ENCODE data around the gene RMDN2. TPM values are rescaled to one million over a fixed set of nuclear protein-coding genes. Genes with fewer than 3 reads are reported as not detected.

Gene RMDN2
- total RNA-seq, 1 donor from 2014 or later: 6.5 TPM

DNA sequence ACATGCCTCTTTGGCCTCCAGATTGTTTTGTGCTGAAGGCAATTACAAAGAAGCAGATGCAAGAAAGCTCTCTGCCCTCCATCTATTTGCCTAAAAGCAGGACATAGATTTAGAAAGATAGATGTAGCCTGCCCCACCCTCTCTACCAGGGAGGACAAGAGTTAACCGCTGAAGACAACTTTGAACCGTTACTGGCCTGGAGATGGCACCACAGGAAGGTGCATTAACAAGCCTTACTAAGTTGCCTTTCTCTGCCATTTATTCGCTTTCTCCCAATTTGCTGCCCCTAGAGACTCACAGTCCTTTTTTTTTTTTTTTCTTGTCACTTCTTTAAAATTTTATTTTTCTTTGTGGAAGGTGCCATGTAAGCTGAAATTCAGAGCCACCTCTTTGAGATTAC lies 28.8 kb upstream of the RMDN2 start:
- Histone ChIP-seq H3K27me3 (ENCODE audit: low read depth) (no peaks in the 10 kb centered on the region), H3K36me3 (no peaks in the 10 kb centered on the region), H3K9me3 (replicated peaks) (no peaks in the 10 kb centered on the region), H3K4me1 (peaks cover 18% of the 10 kb centered on the region), H3K27ac (replicated peaks) (no peak overlapping the region), H3K4me3 (no peak overlapping the region)
- intact Hi-C loops (cut with micrococcal nuclease): no loop called here
- DNase-seq: no peak
- TF ChIP-seq, protein P1, sequence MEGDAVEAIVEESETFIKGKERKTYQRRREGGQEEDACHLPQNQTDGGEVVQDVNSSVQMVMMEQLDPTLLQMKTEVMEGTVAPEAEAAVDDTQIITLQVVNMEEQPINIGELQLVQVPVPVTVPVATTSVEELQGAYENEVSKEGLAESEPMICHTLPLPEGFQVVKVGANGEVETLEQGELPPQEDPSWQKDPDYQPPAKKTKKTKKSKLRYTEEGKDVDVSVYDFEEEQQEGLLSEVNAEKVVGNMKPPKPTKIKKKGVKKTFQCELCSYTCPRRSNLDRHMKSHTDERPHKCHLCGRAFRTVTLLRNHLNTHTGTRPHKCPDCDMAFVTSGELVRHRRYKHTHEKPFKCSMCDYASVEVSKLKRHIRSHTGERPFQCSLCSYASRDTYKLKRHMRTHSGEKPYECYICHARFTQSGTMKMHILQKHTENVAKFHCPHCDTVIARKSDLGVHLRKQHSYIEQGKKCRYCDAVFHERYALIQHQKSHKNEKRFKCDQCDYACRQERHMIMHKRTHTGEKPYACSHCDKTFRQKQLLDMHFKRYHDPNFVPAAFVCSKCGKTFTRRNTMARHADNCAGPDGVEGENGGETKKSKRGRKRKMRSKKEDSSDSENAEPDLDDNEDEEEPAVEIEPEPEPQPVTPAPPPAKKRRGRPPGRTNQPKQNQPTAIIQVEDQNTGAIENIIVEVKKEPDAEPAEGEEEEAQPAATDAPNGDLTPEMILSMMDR (IDR thresholded peaks at IDR 0.05; ENCODE audit: borderline replicate concordance): no peak

DNA sequence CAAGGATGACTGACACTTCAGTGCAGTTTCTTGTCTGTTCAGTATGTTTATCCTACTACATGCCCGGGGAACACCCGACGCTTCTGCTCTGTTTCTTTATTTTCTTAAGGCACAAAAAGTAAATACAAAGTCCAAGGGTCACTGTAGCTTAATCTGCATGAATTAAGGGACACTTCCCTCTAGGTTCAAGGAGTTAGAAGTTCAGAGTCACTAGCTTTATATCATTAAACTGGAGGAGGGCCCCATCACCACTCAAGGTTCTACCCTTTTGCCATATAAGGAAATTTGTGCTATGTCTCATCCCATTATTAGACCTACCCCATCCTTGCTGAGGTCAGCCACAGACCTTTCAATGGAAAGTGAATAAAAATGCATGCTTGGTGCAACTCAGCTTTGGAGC lies 27.6 kb upstream of the RMDN2 start:
- intact Hi-C loops (cut with micrococcal nuclease): no loop called here
- Histone ChIP-seq H3K4me1 (peaks cover 11% of the 10 kb centered on the region), H3K9me3 (replicated peaks) (no peaks in the 10 kb centered on the region), H3K36me3 (no peaks in the 10 kb centered on the region), H3K4me3 (no peak overlapping the region), H3K27ac (replicated peaks) (no peak overlapping the region), H3K27me3 (ENCODE audit: low read depth) (no peaks in the 10 kb centered on the region)
- TF ChIP-seq, protein P1 (IDR thresholded peaks at IDR 0.05; ENCODE audit: borderline replicate concordance): no peak
- DNase-seq: no peak

DNA sequence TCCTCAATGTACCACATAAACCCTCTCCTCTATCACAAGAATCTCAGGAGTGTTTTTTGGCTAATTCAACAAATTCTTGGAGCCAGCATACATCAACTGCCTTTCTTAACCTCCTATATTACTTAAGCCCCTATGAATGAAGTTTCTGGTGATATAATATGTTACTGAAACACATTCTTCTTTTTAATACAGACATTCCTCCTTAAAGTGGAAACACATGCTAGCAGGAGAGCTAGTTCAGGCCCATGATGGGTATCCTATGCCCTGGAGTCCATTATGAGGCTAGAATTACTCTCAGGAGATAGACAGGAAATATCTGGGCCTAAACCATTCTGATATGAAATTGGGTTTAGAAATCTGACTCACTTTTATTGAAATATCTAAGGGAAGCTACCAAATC lies 26.6 kb upstream of the RMDN2 start:
- H3K36me3 ChIP-seq: no peaks in the 10 kb centered on the region
- TF ChIP-seq, protein P1 (IDR thresholded peaks at IDR 0.05; ENCODE audit: borderline replicate concordance): no peak
- no peak for DNase-seq
- no peak overlapping the region for H3K27ac ChIP-seq (replicated peaks)
- no peaks in the 10 kb centered on the region for H3K27me3 ChIP-seq (ENCODE audit: low read depth)
- no peak overlapping the region for H3K4me3 ChIP-seq
- H3K4me1 ChIP-seq: peaks cover 11% of the 10 kb centered on the region
- H3K9me3 ChIP-seq (replicated peaks): no peaks in the 10 kb centered on the region
- intact Hi-C loops (cut with micrococcal nuclease): no loop called here

DNA sequence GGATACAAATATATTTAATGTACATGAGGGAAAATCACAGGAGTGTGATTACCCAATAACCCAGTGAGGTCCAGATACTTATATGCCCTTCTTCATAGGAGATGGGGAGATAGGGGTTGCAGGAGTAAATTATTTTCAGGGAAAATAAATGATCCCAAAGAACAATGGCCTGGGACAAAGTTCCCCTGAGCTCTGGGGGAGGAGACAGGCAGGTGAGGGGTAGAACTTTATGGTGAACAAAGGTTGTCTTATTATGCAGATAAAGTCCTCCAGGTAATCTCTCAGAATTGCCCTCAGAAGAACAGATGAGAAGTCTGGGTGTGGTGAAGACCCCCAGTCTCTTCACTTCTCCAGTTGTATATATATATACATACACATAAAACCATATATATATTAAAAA lies 22.1 kb upstream of the RMDN2 start:
- intact Hi-C loops (cut with micrococcal nuclease): no loop called here
- no peak for DNase-seq
- H3K4me1 ChIP-seq: no peaks in the 10 kb centered on the region
- H3K27me3 ChIP-seq (ENCODE audit: low read depth): no peaks in the 10 kb centered on the region
- no peak overlapping the region for H3K27ac ChIP-seq (replicated peaks)
- H3K36me3 ChIP-seq: no peaks in the 10 kb centered on the region
- TF ChIP-seq, protein P1 (IDR thresholded peaks at IDR 0.05; ENCODE audit: borderline replicate concordance): no peak
- no peaks in the 10 kb centered on the region for H3K9me3 ChIP-seq (replicated peaks)
- H3K4me3 ChIP-seq: no peak overlapping the region

DNA sequence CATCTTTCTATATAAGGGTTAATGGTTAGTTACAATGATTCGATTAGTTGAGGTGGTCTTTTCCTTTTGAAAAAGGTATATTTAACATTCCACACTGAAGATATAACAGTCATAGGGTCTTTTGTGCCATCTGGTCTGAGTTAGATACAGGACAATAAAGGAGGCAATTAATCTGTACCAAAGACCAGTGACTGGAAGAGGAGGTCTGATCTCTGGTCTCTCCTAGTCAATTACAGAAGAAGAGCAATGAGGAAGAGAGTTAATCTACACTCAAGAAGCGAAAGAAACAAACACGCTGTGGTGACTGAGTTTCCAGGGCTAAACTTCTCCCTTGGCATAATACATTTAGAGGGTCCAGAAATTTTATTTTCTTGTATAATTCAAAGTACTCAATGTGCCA lies 20.7 kb upstream of the RMDN2 start:
- H3K4me3 ChIP-seq: no peak overlapping the region

More for the DNA sequence above, 20.7 kb upstream of the RMDN2 start:
- H3K9me3 ChIP-seq (replicated peaks): no peaks in the 10 kb centered on the region
- H3K36me3 ChIP-seq: no peaks in the 10 kb centered on the region
- intact Hi-C loops (cut with micrococcal nuclease): no loop called here
- H3K27ac ChIP-seq (replicated peaks): no peak overlapping the region
- no peaks in the 10 kb centered on the region for H3K27me3 ChIP-seq (ENCODE audit: low read depth)
- TF ChIP-seq, protein P1 (IDR thresholded peaks at IDR 0.05; ENCODE audit: borderline replicate concordance): no peak
- no peak for DNase-seq
- H3K4me1 ChIP-seq: no peaks in the 10 kb centered on the region
